Omental fat pad (tissue), 4 donors: ENCODE results near the gene BGN. TPM values are rescaled to one million over a fixed set of nuclear protein-coding genes. Genes with fewer than 3 reads are reported as not detected.

Source experiments
- ATAC-seq: fragments of 150-250 bp; one replicate; pipeline ENCODE4 v1.9.1; 2016; ENCODE audit warnings: mild to moderate bottlenecking, moderate library complexity; ENCODE audit not compliant: low FRiP score
- DNase-seq: peaks from one replicate; pipeline ENCODE4 v3.0.0-alpha.2; 2019; ENCODE audit warnings: low spot score
- CTCF ChIP-seq, 3 donors: fragments of 450-650 bp; IDR thresholded peaks; one replicate each; pipeline ENCODE4 v1.5.1; 2016 to 2017; ENCODE audit warnings: antibody characterized with exemption in 3 of 3, mild to moderate bottlenecking in 3 of 3, moderate library complexity in 2 of 3
- total RNA-seq, 4 donors: library from RNA; depleted of rRNA; stranded (reverse); fragments of >200 nt; gene quantifications; one replicate each; pipeline ENCODE4 v1.1.0, GENCODE V29; 2016

BGN gene
- total RNA-seq, 4 donors from 2014 or later = 14.9 to 40.2 (median 18.6) TPM

- DNase-seq (no peak), ATAC-seq (no peak)
- no peak for TF ChIP-seq CTCF (IDR thresholded peaks at IDR 0.05)
Observed at GRCh38 chrX:153448556-153449367, 46.0 kb upstream of the BGN start.

- no peak for DNase-seq
- no peak for ATAC-seq
- TF ChIP-seq CTCF (IDR thresholded peaks at IDR 0.05) = no peak
Observed at GRCh38 chrX:153449368-153450113, 45.2 kb upstream of the BGN start.

GRCh38 chrX:153450114-153450948, 44.4 kb upstream of the BGN start:
- DNase-seq (no peak), ATAC-seq (no peak)
- TF ChIP-seq CTCF (IDR thresholded peaks at IDR 0.05) = no peak

GRCh38 chrX:153450949-153451277, 43.9 kb upstream of the BGN start:
- no peak for TF ChIP-seq CTCF (IDR thresholded peaks at IDR 0.05)
- no peak for DNase-seq
- no peak for ATAC-seq

GRCh38 chrX:153454901-153455550, 39.8 kb upstream of the BGN start:
- TF ChIP-seq CTCF (IDR thresholded peaks at IDR 0.05) = no peak
- ATAC-seq (no peak), DNase-seq (no peak)

- TF ChIP-seq CTCF (IDR thresholded peaks at IDR 0.05) = no peak
- DNase-seq (no peak), ATAC-seq (no peak)
Observed at GRCh38 chrX:153455571-153455970, 39.2 kb upstream of the BGN start.
